HG02885 (cell line): ENCODE data around the gene ACOT4.
"Not testable (repeated sequence)": the region's sequence is repeated elsewhere in the genome, so short reads cannot be mapped to it uniquely, and the experiment has no call there.

Experiments used
- ATAC-seq: cut with Tn5 transposase; IDR thresholded peaks from one replicate; pipeline ENCODE4 v1.9.1; 2021; ENCODE audit warnings: mild to moderate bottlenecking; ENCODE audit not compliant: unreplicated experiment, poor library complexity

ACOT4 gene

GRCh38 chr14:73591690-73592449, at the start of gene ACOT4:
Gene ACOT4 (plus strand): TSS chr14:73591873. CDS start chr14:73591960, 87 bp downstream.
- ATAC-seq: peak; percentile 66

GRCh38 chr14:73542961-73543360, 48.7 kb upstream of the ACOT4 start:
- ATAC-seq: not testable (repeated sequence)

GRCh38 chr14:73545353-73545752, 46.3 kb upstream of the ACOT4 start:
- ATAC-seq: not testable (repeated sequence)

- not testable (repeated sequence) for ATAC-seq
These were observed 42.6 kb upstream of the ACOT4 start for GRCh38 chr14:73549097-73549496.

- not testable (repeated sequence) for ATAC-seq
These were observed 41.7 kb upstream of the ACOT4 start for GRCh38 chr14:73549889-73550524.

- no peak for ATAC-seq
These were observed 37.8 kb upstream of the ACOT4 start for GRCh38 chr14:73553845-73554244.

- not testable (repeated sequence) for ATAC-seq
These were observed 34.5 kb upstream of the ACOT4 start for GRCh38 chr14:73557201-73557600.

GRCh38 chr14:73558238-73558637, 33.4 kb upstream of the ACOT4 start:
- ATAC-seq: not testable (repeated sequence)

- not testable (repeated sequence) for ATAC-seq
These were observed 29.4 kb upstream of the ACOT4 start for GRCh38 chr14:73562256-73562655.

GRCh38 chr14:73562696-73563095, 29.0 kb upstream of the ACOT4 start:
- not testable (repeated sequence) for ATAC-seq

- not testable (repeated sequence) for ATAC-seq
These were observed 25.2 kb upstream of the ACOT4 start for GRCh38 chr14:73566431-73566830.

GRCh38 chr14:73566935-73567334, 24.7 kb upstream of the ACOT4 start:
- not testable (repeated sequence) for ATAC-seq

- ATAC-seq: no peak
These were observed 24.3 kb upstream of the ACOT4 start for GRCh38 chr14:73567358-73567757.

- ATAC-seq: no peak
These were observed 23.5 kb upstream of the ACOT4 start for GRCh38 chr14:73567951-73568885.

GRCh38 chr14:73568886-73569184, 22.8 kb upstream of the ACOT4 start:
- ATAC-seq: not testable (repeated sequence)

GRCh38 chr14:73569185-73569958, 22.3 kb upstream of the ACOT4 start, which contains the start of gene ACOT2:
Gene ACOT2 (plus strand): TSS chr14:73569213. CDS start chr14:73569241, 28 bp downstream.
- peak; percentile 63 for ATAC-seq

- ATAC-seq: peak; percentile 32
These were observed 20.8 kb upstream of the ACOT4 start for GRCh38 chr14:73570913-73571312.

GRCh38 chr14:73573034-73573433, 18.6 kb upstream of the ACOT4 start:
- not testable (repeated sequence) for ATAC-seq

- ATAC-seq: not testable (repeated sequence)
These were observed 17.9 kb upstream of the ACOT4 start for GRCh38 chr14:73573740-73574139.

GRCh38 chr14:73574251-73574650, 17.4 kb upstream of the ACOT4 start:
- not testable (repeated sequence) for ATAC-seq
